ENCODE results near the gene ADGRD1.

ADGRD1 gene

DNA sequence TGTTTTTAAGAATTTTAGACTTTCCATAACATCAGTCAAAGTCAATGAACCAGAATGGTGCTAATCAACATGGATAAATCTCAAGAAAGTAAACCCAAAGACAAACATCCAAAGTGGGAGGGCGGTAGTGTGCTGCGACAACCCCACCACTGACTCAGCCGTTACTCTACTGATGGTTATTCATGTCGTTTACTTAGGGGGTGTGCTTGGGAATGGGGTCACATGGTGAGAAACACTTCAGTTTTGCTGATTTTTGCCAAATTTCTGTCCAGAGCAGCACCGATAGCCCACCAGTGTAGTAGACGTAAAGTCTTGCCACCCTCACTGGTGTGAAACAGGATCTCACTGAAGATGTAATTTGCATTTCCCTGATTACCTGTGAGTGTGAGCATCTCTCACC lies 99.9 kb downstream of the ADGRD1 start:
- DNase-seq (ENCODE audit: low read depth in 2 of 2), result no peak
- TF ChIP-seq, protein P1, sequence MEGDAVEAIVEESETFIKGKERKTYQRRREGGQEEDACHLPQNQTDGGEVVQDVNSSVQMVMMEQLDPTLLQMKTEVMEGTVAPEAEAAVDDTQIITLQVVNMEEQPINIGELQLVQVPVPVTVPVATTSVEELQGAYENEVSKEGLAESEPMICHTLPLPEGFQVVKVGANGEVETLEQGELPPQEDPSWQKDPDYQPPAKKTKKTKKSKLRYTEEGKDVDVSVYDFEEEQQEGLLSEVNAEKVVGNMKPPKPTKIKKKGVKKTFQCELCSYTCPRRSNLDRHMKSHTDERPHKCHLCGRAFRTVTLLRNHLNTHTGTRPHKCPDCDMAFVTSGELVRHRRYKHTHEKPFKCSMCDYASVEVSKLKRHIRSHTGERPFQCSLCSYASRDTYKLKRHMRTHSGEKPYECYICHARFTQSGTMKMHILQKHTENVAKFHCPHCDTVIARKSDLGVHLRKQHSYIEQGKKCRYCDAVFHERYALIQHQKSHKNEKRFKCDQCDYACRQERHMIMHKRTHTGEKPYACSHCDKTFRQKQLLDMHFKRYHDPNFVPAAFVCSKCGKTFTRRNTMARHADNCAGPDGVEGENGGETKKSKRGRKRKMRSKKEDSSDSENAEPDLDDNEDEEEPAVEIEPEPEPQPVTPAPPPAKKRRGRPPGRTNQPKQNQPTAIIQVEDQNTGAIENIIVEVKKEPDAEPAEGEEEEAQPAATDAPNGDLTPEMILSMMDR (IDR thresholded peaks at IDR 0.05; ENCODE audit: low read depth, low read length), result no peak
- H3K4me3 ChIP-seq (replicated peaks in 1 of 2; ENCODE audit: low read depth in 2 of 2, low read length in 2 of 2), result no peak overlapping the region

DNA sequence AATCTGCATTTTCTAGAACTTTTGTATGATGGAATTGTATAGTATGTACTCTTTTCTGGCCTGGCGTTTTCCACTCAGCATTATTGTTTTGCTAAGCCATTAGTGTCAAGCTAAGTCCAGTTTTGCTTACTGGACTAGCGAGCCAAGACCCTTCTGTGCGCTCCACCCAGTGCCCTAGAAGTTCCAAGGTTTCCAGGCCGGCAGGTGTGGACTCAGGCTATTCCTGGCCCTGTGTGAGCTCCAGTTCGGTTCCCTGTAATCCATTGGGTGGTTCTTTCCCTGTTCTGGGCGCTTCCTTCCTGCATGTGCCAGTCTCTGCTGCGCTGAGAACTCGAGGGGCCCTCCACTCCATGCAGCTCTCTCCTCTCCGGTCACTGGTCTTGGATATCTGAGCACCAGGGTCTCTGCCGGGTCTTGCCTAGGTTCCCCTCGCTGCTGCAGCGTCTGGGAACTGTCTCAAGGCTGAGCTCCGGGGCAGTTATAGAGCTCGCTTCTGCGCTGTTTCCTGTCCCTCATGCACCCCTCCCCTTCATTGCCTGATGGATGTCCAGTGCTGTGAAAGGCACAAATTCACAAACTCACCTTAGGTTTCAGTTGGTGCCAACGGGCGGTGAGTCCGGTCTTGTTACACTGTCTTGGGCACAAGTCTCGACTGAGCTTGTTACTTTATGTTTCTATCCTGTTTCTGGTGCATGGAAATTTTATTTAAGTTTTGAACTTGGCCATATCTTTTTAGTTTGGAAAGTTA lies 100.8 kb downstream of the ADGRD1 start:
- no peak for DNase-seq (ENCODE audit: low read depth in 2 of 2)
- H3K4me3 ChIP-seq (replicated peaks in 1 of 2; ENCODE audit: low read depth in 2 of 2, low read length in 2 of 2), result no peak overlapping the region
- TF ChIP-seq, protein P1 (IDR thresholded peaks at IDR 0.05; ENCODE audit: low read depth, low read length), result no peak

DNA sequence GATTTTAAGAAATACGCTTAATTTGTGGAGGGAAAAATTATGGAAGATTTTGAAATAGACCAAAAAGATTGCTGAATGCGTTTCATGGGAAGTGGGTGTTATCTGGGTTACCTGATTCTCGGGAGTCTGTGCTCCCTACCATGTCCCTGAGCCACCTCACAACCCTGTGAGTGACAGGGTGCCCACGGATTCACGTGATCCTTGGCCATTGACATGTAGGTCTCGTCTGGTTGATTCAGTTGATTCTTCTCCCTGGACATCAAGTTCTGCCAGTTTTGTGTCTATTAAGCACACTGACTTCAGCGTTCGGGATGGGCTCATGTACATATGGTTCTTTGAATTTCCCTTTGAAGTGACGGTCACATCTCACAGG lies 101.4 kb downstream of the ADGRD1 start:
- TF ChIP-seq, protein P1 (IDR thresholded peaks at IDR 0.05; ENCODE audit: low read depth, low read length), result no peak
- no peak for DNase-seq (ENCODE audit: low read depth in 2 of 2)
- no peak overlapping the region for H3K4me3 ChIP-seq (replicated peaks in 1 of 2; ENCODE audit: low read depth in 2 of 2, low read length in 2 of 2)

DNA sequence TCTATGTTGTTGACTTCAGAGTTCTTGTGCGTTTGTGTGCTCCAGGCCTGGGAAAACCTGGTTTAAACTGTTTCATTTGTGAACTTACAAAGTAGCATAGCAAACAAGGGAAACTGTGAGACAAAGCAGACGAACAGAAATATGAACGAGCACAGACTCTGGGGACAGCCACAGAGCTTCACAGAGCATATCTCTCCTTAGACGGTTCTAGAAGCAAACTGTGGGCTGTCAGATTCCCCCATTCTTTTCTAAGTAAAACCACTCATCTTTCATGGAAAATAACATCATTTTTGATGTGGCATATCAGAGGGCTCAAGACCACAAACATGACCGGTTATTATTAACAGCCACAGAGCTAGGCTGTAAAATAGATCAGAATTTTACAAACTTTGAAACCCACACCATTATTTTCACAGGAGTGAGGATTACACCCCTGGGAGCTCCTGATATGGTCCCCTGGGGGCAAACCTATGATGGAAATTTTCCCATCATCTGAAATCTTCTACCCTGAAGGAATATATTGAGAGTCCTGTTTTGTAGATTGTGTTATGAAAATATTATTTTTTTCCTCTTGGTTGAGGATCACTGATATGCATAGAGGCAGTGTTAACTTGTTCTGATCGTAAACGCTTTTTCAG lies 102.0 kb downstream of the ADGRD1 start:
- TF ChIP-seq, protein P1 (IDR thresholded peaks at IDR 0.05; ENCODE audit: low read depth, low read length), result no peak
- no peak for DNase-seq (ENCODE audit: low read depth in 2 of 2)

DNA sequence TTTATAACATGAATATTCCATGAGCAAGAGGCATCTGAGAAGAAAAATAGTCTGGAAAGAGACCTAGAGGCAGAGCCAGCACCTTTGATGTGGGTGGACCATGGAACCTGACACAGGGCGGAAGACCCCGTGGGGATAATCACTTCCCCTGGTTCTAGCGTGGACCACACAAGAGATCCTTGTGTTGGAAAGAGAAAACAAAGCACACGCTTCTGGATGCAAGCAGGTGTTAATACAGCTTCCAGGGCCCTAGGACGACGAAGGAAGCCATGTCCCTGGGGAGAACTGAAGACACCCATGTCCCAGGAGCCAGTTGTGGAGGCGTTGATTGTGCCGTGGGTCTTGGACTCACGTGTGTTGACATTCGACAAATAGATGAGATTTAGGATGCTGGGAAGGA lies 102.9 kb downstream of the ADGRD1 start:
- TF ChIP-seq, protein P1 (IDR thresholded peaks at IDR 0.05; ENCODE audit: low read depth, low read length), result no peak
- H3K4me3 ChIP-seq (replicated peaks in 1 of 2; ENCODE audit: low read depth in 2 of 2, low read length in 2 of 2), result no peak overlapping the region
- no peak for DNase-seq (ENCODE audit: low read depth in 2 of 2)

More for the DNA sequence above, 102.0 kb downstream of the ADGRD1 start:
- H3K4me3 ChIP-seq (replicated peaks in 1 of 2; ENCODE audit: low read depth in 2 of 2, low read length in 2 of 2), result no peak overlapping the region

DNA sequence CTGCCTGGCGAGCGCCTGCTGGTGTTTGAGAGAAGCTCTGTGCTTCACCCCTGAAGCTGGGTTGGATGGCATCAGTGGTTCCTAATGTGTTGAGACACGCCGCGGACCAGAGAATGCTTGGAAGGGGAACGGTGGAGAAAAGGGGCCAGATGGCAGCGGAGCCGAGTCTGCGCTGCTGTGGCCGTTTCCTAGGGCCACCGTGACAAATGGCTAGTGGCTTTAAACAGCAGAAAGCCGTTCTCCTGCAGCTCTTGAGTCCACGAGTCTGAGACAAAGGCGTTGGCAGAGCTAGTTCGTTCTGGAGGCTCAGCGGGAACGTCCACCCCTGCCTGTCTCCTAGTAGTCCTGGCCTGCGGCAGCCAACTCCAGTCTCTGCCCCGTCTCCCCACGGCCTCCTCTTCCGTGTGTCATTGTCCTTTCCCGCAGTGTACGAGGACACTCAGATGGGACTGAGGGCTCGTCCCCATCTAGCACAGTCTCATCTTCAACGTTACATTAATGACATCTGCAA lies 103.6 kb downstream of the ADGRD1 start:
- DNase-seq (ENCODE audit: low read depth in 2 of 2), result no peak
- TF ChIP-seq, protein P1 (IDR thresholded peaks at IDR 0.05; ENCODE audit: low read depth, low read length), result no peak

More for the DNA sequence above, 103.6 kb downstream of the ADGRD1 start:
- H3K4me3 ChIP-seq (replicated peaks in 1 of 2; ENCODE audit: low read depth in 2 of 2, low read length in 2 of 2), result no peak overlapping the region

Data from cardiac fibroblast (primary cell).